ENCODE measurements around the gene ATP6V1E1. TPM values are rescaled to one million over a fixed set of nuclear protein-coding genes. Genes with fewer than 3 reads are reported as not detected.

The ATP6V1E1 gene
- total RNA-seq, 1 donor from 2014 or later, result 221 TPM

DNA sequence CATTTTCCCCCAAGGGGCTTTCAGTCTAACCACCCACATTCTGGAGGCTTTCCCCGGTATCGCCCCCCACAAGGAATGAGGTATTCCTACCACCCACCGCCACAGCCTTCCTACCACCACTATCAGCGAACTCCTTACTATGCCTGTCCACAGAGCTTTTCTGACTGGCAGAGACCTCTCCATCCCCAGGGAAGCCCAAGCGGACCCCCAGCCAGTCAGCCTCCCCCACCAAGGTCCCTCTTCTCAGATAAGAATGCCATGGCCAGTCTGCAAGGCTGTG lies 79.9 kb downstream of the ATP6V1E1 start:
- no peak for DNase-seq (ENCODE audit: low read depth)

DNA sequence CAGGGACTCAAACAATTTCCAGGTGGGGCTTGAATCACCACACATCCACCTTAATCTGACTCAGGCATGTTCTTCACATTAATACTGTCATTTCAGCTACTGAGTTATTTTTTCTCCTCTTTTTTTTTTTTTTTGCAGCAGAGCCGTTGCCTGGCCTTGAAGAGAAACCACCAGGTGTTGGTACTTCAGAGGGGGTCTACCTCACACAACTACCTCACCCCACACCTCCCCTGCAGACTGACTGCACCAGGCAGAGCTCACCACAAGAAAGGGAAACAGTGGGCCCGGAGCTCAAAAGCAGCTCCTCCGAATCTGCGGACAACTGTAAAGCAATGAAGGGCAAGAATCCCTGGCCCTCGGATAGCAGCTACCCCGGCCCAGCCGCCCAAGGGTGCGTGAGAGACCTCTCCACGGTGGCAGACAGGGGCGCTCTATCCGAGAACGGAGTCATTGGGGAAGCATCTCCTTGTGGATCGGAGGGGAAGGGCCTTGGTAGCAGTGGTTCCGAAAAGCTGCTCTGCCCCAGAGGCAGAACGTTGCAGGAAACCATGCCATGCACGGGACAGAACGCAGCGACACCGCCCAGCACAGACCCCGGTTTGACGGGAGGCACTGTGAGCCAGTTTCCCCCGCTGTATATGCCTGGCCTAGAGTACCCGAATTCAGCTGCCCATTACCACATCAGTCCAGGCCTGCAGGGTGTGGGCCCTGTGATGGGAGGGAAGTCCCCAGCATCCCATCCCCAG lies 80.4 kb downstream of the ATP6V1E1 start:
- DNase-seq (ENCODE audit: low read depth), result no peak

GRCh38 chr22:17542452-17542851 lies 86.1 kb downstream of the ATP6V1E1 start:
- DNase-seq (ENCODE audit: low read depth), result no peak

Other genes starting within 250 kb of the ATP6V1E1 start
- gene SLC25A18, start 65.3 kb downstream of the ATP6V1E1 start, total RNA-seq, result 1.2 TPM in 1 of 2 replicates, not detected in the other
- gene BCL2L13, start 10.0 kb upstream of the ATP6V1E1 start, total RNA-seq, result 102 and 121 TPM in 2 replicates
- gene BID, start 145.7 kb upstream of the ATP6V1E1 start, total RNA-seq, result 44.6 and 62.7 TPM in 2 replicates

Data from myocyte (in vitro differentiated cells).